SK-N-SH treated with all-trans-retinoic acid at 6 μM for 48 hours (cell line): ENCODE data around the gene NUP43.
"Not testable (repeated sequence)": the region's sequence is repeated elsewhere in the genome, so short reads cannot be mapped to it uniquely, and the experiment has no call there.

ENCODE experiments used
- ATAC-seq: fragments of 200-7000 bp; cut with Tn5 transposase; 3 replicates; pipeline ENCODE4 v1.9.1; 2020; ENCODE audit warnings: mild to moderate bottlenecking, moderate library complexity
- ARNTL ChIP-seq: fragments of 450-650 bp; formaldehyde crosslinking; IDR thresholded peaks from 2 replicates; pipeline ENCODE4 v1.5.0; 2020; ENCODE audit warnings: low read depth, mild to moderate bottlenecking, moderate library complexity, borderline replicate concordance
- BACH2 ChIP-seq: fragments of 250-450 bp; sonication (Bioruptor Pico); IDR thresholded peaks from 2 replicates; pipeline ENCODE4 v1.9.0; 2021; ENCODE audit warnings: mild to moderate bottlenecking, borderline replicate concordance
- CREB5 ChIP-seq: fragments of 250-450 bp; sonication (Bioruptor Pico); IDR thresholded peaks from 2 replicates; pipeline ENCODE4 v1.5.1; 2020; ENCODE audit warnings: low read depth, mild to moderate bottlenecking, moderate library complexity
- CSDC2 ChIP-seq: fragments of 250-450 bp; sonication (Bioruptor Pico); IDR thresholded peaks from 2 replicates; pipeline ENCODE4 v1.5.0; 2020; ENCODE audit warnings: mild to moderate bottlenecking, moderate library complexity
- CSRNP3 ChIP-seq: fragments of 250-450 bp; sonication (Bioruptor Pico); IDR thresholded peaks from 2 replicates; pipeline ENCODE4 v1.5.1; 2021; ENCODE audit warnings: mild to moderate bottlenecking, moderate library complexity
- ESRRG ChIP-seq: fragments of 250-450 bp; sonication (Bioruptor Pico); IDR thresholded peaks from 2 replicates; pipeline ENCODE4 v1.6.1; 2021; ENCODE audit warnings: mild to moderate bottlenecking
- GLIS3 ChIP-seq: fragments of 250-450 bp; sonication (Bioruptor Pico); IDR thresholded peaks from 2 replicates; pipeline ENCODE4 v1.5.0; 2020; ENCODE audit warnings: mild to moderate bottlenecking, moderate library complexity
- ISL1 ChIP-seq: fragments of 250-450 bp; sonication (Bioruptor Pico); IDR thresholded peaks from 2 replicates; pipeline ENCODE4 v2.1.2; 2022; ENCODE audit warnings: mild to moderate bottlenecking, moderate library complexity
- OSR1 ChIP-seq: fragments of 250-450 bp; sonication (Bioruptor Pico); IDR thresholded peaks from 2 replicates; pipeline ENCODE4 v1.8.0; 2022; ENCODE audit warnings: moderate library complexity, mild to moderate bottlenecking, inconsistent platforms
- PATZ1 ChIP-seq: fragments of 250-450 bp; sonication (Bioruptor Pico); IDR thresholded peaks from 2 replicates; pipeline ENCODE4 v1.8.0; 2020; ENCODE audit warnings: mild to moderate bottlenecking, moderate library complexity, borderline replicate concordance
- POU6F1 ChIP-seq: fragments of 250-450 bp; sonication (Bioruptor Pico); IDR thresholded peaks from 2 replicates; pipeline ENCODE4 v1.8.0; 2021; ENCODE audit warnings: low read depth, mild to moderate bottlenecking, moderate library complexity, borderline replicate concordance
- PPARA ChIP-seq: fragments of 250-450 bp; sonication (Bioruptor Pico); IDR thresholded peaks from 2 replicates; pipeline ENCODE4 v1.5.0; 2020; ENCODE audit warnings: mild to moderate bottlenecking, borderline replicate concordance
- RARB ChIP-seq: fragments of 250-450 bp; sonication (Bioruptor Pico); IDR thresholded peaks from 2 replicates; pipeline ENCODE4 v1.8.0; 2021; ENCODE audit warnings: mild to moderate bottlenecking, moderate library complexity
- SNAI2 ChIP-seq: fragments of 250-450 bp; sonication (Bioruptor Pico); IDR thresholded peaks from 2 replicates; pipeline ENCODE4 v1.5.0; 2020; ENCODE audit warnings: mild to moderate bottlenecking, moderate library complexity
- TCF4 ChIP-seq: fragments of 250-450 bp; sonication (Bioruptor Pico); IDR thresholded peaks from 2 replicates; pipeline ENCODE4 v1.8.0; 2021; ENCODE audit warnings: mild to moderate bottlenecking, moderate library complexity, borderline replicate concordance
- TOX ChIP-seq: fragments of 250-450 bp; sonication (Bioruptor Pico); IDR thresholded peaks from 2 replicates; pipeline ENCODE4 v1.8.0; 2021; ENCODE audit warnings: mild to moderate bottlenecking, moderate library complexity, borderline replicate concordance
- TSHZ2 ChIP-seq: fragments of 250-450 bp; sonication (Bioruptor Pico); IDR thresholded peaks from 2 replicates; pipeline ENCODE4 v1.5.0; 2020; ENCODE audit warnings: mild to moderate bottlenecking, moderate library complexity
- ZC3H10 ChIP-seq: fragments of 250-450 bp; sonication (Bioruptor Pico); IDR thresholded peaks from 2 replicates; pipeline ENCODE4 v1.5.1; 2021; ENCODE audit warnings: mild to moderate bottlenecking, moderate library complexity
- ZFP3 ChIP-seq: fragments of 250-450 bp; sonication (Bioruptor Pico); IDR thresholded peaks from 2 replicates; pipeline ENCODE4 v1.5.0; 2020; ENCODE audit warnings: mild to moderate bottlenecking, moderate library complexity
- ZFP30 ChIP-seq: fragments of 450-650 bp; formaldehyde crosslinking; IDR thresholded peaks from 2 replicates; pipeline ENCODE4 v1.5.0; 2022; ENCODE audit warnings: mild to moderate bottlenecking, moderate library complexity
- ZNF565 ChIP-seq: fragments of 450-650 bp; formaldehyde crosslinking; conservative IDR thresholded peaks from 2 replicates; pipeline ENCODE4 v1.5.0; 2020; ENCODE audit warnings: low read depth, mild to moderate bottlenecking, moderate library complexity
- ZNF70 ChIP-seq: fragments of 450-650 bp; formaldehyde crosslinking; IDR thresholded peaks from 2 replicates; pipeline ENCODE4 v1.5.0; 2020; ENCODE audit warnings: mild to moderate bottlenecking, moderate library complexity
- ZNF8 ChIP-seq: fragments of 450-650 bp; formaldehyde crosslinking; IDR thresholded peaks from 2 replicates; pipeline ENCODE4 v1.5.0; 2020; ENCODE audit warnings: mild to moderate bottlenecking, moderate library complexity

Gene NUP43

GRCh38 chr6:149754548-149754947 lies 8.2 kb upstream of the NUP43 start:
- TF ChIP-seq ZNF8 (no peak), RARB (CRISPR knock-in tag) (no peak), PPARA (CRISPR knock-in tag) (no peak), ZFP3 (CRISPR knock-in tag) (no peak), ARNTL (CRISPR knock-in tag) (no peak), TOX (CRISPR knock-in tag) (no peak), ZNF70 (CRISPR knock-in tag) (no peak), GLIS3 (no peak), ISL1 (CRISPR knock-in tag) (no peak), CSDC2 (CRISPR knock-in tag) (no peak)
- ATAC-seq: no peak

- not testable (repeated sequence) for ATAC-seq
Observed at GRCh38 chr6:149753374-149753637, 7.0 kb upstream of the NUP43 start.

GRCh38 chr6:149752600-149753373 lies 6.5 kb upstream of the NUP43 start:
- TF ChIP-seq ZNF70 (CRISPR knock-in tag) (no peak), OSR1 (no peak), TOX (CRISPR knock-in tag) (no peak), ZNF565 (no peak), SNAI2 (CRISPR knock-in tag) (no peak), ISL1 (CRISPR knock-in tag) (no peak), ZC3H10 (CRISPR knock-in tag) (no peak), PATZ1 (CRISPR knock-in tag) (no peak), ZFP30 (no peak), POU6F1 (CRISPR knock-in tag) (no peak), CSRNP3 (CRISPR knock-in tag) (no peak), CSDC2 (CRISPR knock-in tag) (no peak), ARNTL (CRISPR knock-in tag) (no peak), BACH2 (CRISPR knock-in tag) (no peak), ESRRG (no peak), ZFP3 (CRISPR knock-in tag) (no peak), TCF4 (no peak), GLIS3 (no peak), CREB5 (CRISPR knock-in tag) (no peak)
- ATAC-seq: no peak

- ATAC-seq: not testable (repeated sequence)
Observed at GRCh38 chr6:149751920-149752319, 5.6 kb upstream of the NUP43 start.

- TF ChIP-seq ZFP3 (CRISPR knock-in tag) (no peak), CREB5 (CRISPR knock-in tag) (no peak), ZNF565 (no peak), RARB (CRISPR knock-in tag) (no peak), BACH2 (CRISPR knock-in tag) (no peak), ZFP30 (no peak), PPARA (CRISPR knock-in tag) (no peak), ARNTL (CRISPR knock-in tag) (no peak), SNAI2 (CRISPR knock-in tag) (no peak), TSHZ2 (CRISPR knock-in tag) (no peak), ZNF8 (no peak), OSR1 (no peak)
- TF ChIP-seq, all 23 proteins: peak for 0
- ATAC-seq: no peak
Observed at GRCh38 chr6:149751239-149751638, 4.9 kb upstream of the NUP43 start.
